Hepatocyte (in vitro differentiated cells): ENCODE measurements around the gene PCGF3.

Source experiments
- CTCF ChIP-seq: fragments of 200-600 bp; sonication (generic); IDR thresholded peaks from 2 replicates; pipeline ENCODE4 v1.5.1; 2016; ENCODE audit warnings: antibody characterized with exemption, mild to moderate bottlenecking; ENCODE audit not compliant: poor library complexity
- EZH2phosphoT487 ChIP-seq: fragments of 200-600 bp; sonication (generic); IDR thresholded peaks from one replicate; pipeline ENCODE4 v1.6.1; 2018; ENCODE audit warnings: antibody characterized with exemption, mild to moderate bottlenecking, low read depth, moderate library complexity; ENCODE audit not compliant: unreplicated experiment, severe bottlenecking

- TF ChIP-seq EZH2phosphoT487 (no peak), CTCF (no peak)
Observed at GRCh38 chr4:808860-809570, 103.4 kb downstream of the PCGF3 start.
